Activated CD4-positive, alpha-beta T cell treated with anti-CD3 and anti-CD28 coated beads, Interleukin-2, amount 10 ng/mL, durations not matched to agents 7 days and 5 days (primary cell): ENCODE results near the gene RANBP1. TPM values are rescaled to one million over a fixed set of nuclear protein-coding genes. Genes with fewer than 3 reads are reported as not detected.
A peak's percentile ranks its signal among the peaks of the same experiment; 100 is the strongest.

Source experiments
- CTCF ChIA-PET: fragments of 350-600 bp; sonication (Branson Sonifier 250); formaldehyde crosslinking; loops from one replicate; lab custom pipeline; 2021; ENCODE audit warnings: antibody characterized with exemption; lab: Charles Lee
- POLR2A ChIA-PET: fragments of 350-600 bp; sonication (Branson Sonifier 250); formaldehyde crosslinking; loops from one replicate; lab custom pipeline; 2021; ENCODE audit warnings: antibody characterized with exemption; lab: Charles Lee
- DNase-seq: peaks from one replicate; pipeline ENCODE4 v3.0.0-alpha.2; 2020
- H3K27ac Mint-ChIP-seq: one replicate; pipeline ENCODE4 v1.8.0; 2021; ENCODE audit warnings: mild to moderate bottlenecking, moderate library complexity, mixed read lengths
- H3K27me3 Mint-ChIP-seq: one replicate; pipeline ENCODE4 v1.8.0; 2021; ENCODE audit warnings: mixed read lengths
- H3K36me3 Mint-ChIP-seq: one replicate; pipeline ENCODE4 v1.8.0; 2021; ENCODE audit warnings: low read depth, mixed read lengths
- H3K4me1 Mint-ChIP-seq: one replicate; pipeline ENCODE4 v1.8.0; 2021; ENCODE audit warnings: mixed read lengths
- H3K4me3 Mint-ChIP-seq: one replicate; pipeline ENCODE4 v1.8.0; 2021; ENCODE audit warnings: mild to moderate bottlenecking, moderate library complexity, mixed read lengths
- H3K9me3 Mint-ChIP-seq: one replicate; pipeline ENCODE4 v1.8.0; 2021; ENCODE audit warnings: mixed read lengths
- total RNA-seq, 2 experiments: library from RNA; stranded (reverse); gene quantifications; one replicate each; pipeline ENCODE4 v1.2.3, GENCODE V29; 2021

The RANBP1 gene
- total RNA-seq, 2 experiments from 2014 or later, result 229 to 234 TPM

GRCh38 chr22:20106205-20106848 lies 9.6 kb upstream of the RANBP1 start:
- CTCF ChIA-PET, result interaction anchor here (0.8 to 1.4 kb wide), 2 partner anchors 12 to 28 kb away, joined by 3 read pairs; no protein-coding TSS in a partner anchor
- Mint-ChIP-seq H3K9me3 (no peaks in the 10 kb centered on the region), H3K27me3 (no peaks in the 10 kb centered on the region), H3K36me3 (peaks cover 21% of the 10 kb centered on the region), H3K4me3 (no peak overlapping the region), H3K4me1 (peaks cover 18% of the 10 kb centered on the region), H3K27ac (no peak overlapping the region)
- POLR2A ChIA-PET, result no interaction called here
- DNase-seq, result no peak

GRCh38 chr22:20106849-20107237 lies 9.1 kb upstream of the RANBP1 start:
- H3K4me1 Mint-ChIP-seq, result peaks cover 19% of the 10 kb centered on the region
- H3K27me3 Mint-ChIP-seq, result no peaks in the 10 kb centered on the region
- H3K9me3 Mint-ChIP-seq, result no peaks in the 10 kb centered on the region
- H3K36me3 Mint-ChIP-seq, result peaks cover 20% of the 10 kb centered on the region
- CTCF ChIA-PET, result interaction anchor here (0.8 to 1.4 kb wide), 2 partner anchors 13 to 29 kb away, joined by 3 read pairs; no protein-coding TSS in a partner anchor
- no peak for DNase-seq
- H3K4me3 Mint-ChIP-seq, result no peak overlapping the region
- POLR2A ChIA-PET, result interaction anchor here (0.5 kb wide), 1 partner anchor 88 kb away, joined by 3 read pairs; no protein-coding TSS in a partner anchor
- no peak overlapping the region for H3K27ac Mint-ChIP-seq

- H3K27me3 Mint-ChIP-seq, result no peaks in the 10 kb centered on the region
- peaks cover 17% of the 10 kb centered on the region for H3K4me1 Mint-ChIP-seq
- DNase-seq, result no peak
- no peaks in the 10 kb centered on the region for H3K9me3 Mint-ChIP-seq
- CTCF ChIA-PET, result interaction anchor here (1.4 kb wide), 1 partner anchor 14 kb away, joined by 3 read pairs; no protein-coding TSS in a partner anchor
- POLR2A ChIA-PET, result interaction anchor here (0.5 kb wide), 1 partner anchor 88 kb away, joined by 3 read pairs; no protein-coding TSS in a partner anchor
- H3K36me3 Mint-ChIP-seq, result peaks cover 20% of the 10 kb centered on the region
- no peak overlapping the region for H3K4me3 Mint-ChIP-seq
- no peak overlapping the region for H3K27ac Mint-ChIP-seq
These were observed 8.4 kb upstream of the RANBP1 start for GRCh38 chr22:20107471-20107901.

GRCh38 chr22:20107951-20108756 lies 7.8 kb upstream of the RANBP1 start:
- POLR2A ChIA-PET, result no interaction called here
- Mint-ChIP-seq H3K27me3 (no peaks in the 10 kb centered on the region), H3K27ac (peak overlapping the region; percentile 64), H3K9me3 (no peaks in the 10 kb centered on the region), H3K36me3 (peaks cover 20% of the 10 kb centered on the region), H3K4me3 (no peak overlapping the region), H3K4me1 (peaks cover 16% of the 10 kb centered on the region)
- DNase-seq, result no peak
- CTCF ChIA-PET, result interaction anchor here (0.6 to 1.4 kb wide), 3 partner anchors 9 to 22 kb away, joined by 3 read pairs; partner anchors contain the start of gene TRMT2A

- H3K27me3 Mint-ChIP-seq, result no peaks in the 10 kb centered on the region
- no peak overlapping the region for H3K4me3 Mint-ChIP-seq
- H3K4me1 Mint-ChIP-seq, result peaks cover 14% of the 10 kb centered on the region
- no peak for DNase-seq
- CTCF ChIA-PET, result interaction anchor here (0.6 to 1.2 kb wide), 2 partner anchors 9 to 22 kb away, joined by 3 read pairs; partner anchors contain the start of gene TRMT2A
- peak overlapping the region; percentile 64 for H3K27ac Mint-ChIP-seq
- no peaks in the 10 kb centered on the region for H3K9me3 Mint-ChIP-seq
- POLR2A ChIA-PET, result no interaction called here
- H3K36me3 Mint-ChIP-seq, result peaks cover 16% of the 10 kb centered on the region
These were observed 7.1 kb upstream of the RANBP1 start for GRCh38 chr22:20108757-20109230.

- Mint-ChIP-seq H3K27me3 (no peaks in the 10 kb centered on the region), H3K36me3 (peaks cover 23% of the 10 kb centered on the region), H3K4me3 (no peak overlapping the region), H3K9me3 (no peaks in the 10 kb centered on the region), H3K4me1 (peaks cover 19% of the 10 kb centered on the region), H3K27ac (peak overlapping the region; percentile 42)
- ChIA-PET CTCF (interaction anchor here (0.9 to 1.4 kb wide), 3 partner anchors 8 to 140 kb away, joined by 3 to 6 read pairs (median 3); partner anchors contain the start of gene TRMT2A), POLR2A (no interaction called here)
- no peak for DNase-seq
These were observed 6.2 kb upstream of the RANBP1 start for GRCh38 chr22:20109411-20110358.

GRCh38 chr22:20110359-20110985 lies 5.4 kb upstream of the RANBP1 start:
- ChIA-PET POLR2A (no interaction called here), CTCF (interaction anchor here (0.8 to 1.4 kb wide), 4 partner anchors 24 to 140 kb away, joined by 3 to 6 read pairs (median 3); no protein-coding TSS in a partner anchor)
- peaks cover 27% of the 10 kb centered on the region for H3K36me3 Mint-ChIP-seq
- no peaks in the 10 kb centered on the region for H3K9me3 Mint-ChIP-seq
- no peak overlapping the region for H3K4me3 Mint-ChIP-seq
- peaks cover 25% of the 10 kb centered on the region for H3K4me1 Mint-ChIP-seq
- H3K27ac Mint-ChIP-seq, result no peak overlapping the region
- no peaks in the 10 kb centered on the region for H3K27me3 Mint-ChIP-seq
- DNase-seq, result no peak

GRCh38 chr22:20111045-20111688 lies 4.7 kb upstream of the RANBP1 start:
- H3K4me1 Mint-ChIP-seq, result peaks cover 28% of the 10 kb centered on the region
- DNase-seq, result peak; percentile 28
- H3K36me3 Mint-ChIP-seq, result peaks cover 27% of the 10 kb centered on the region
- no peaks in the 10 kb centered on the region for H3K27me3 Mint-ChIP-seq
- H3K27ac Mint-ChIP-seq, result peak overlapping the region; percentile 76
- no peaks in the 10 kb centered on the region for H3K9me3 Mint-ChIP-seq
- POLR2A ChIA-PET, result interaction anchor here (0.7 kb wide), 1 partner anchor 11 kb away, joined by 3 read pairs; no protein-coding TSS in a partner anchor
- CTCF ChIA-PET, result interaction anchor here (0.7 to 1.4 kb wide), 7 partner anchors 9 to 141 kb away, joined by 3 to 6 read pairs (median 3); no protein-coding TSS in a partner anchor
- no peak overlapping the region for H3K4me3 Mint-ChIP-seq

- no peak for DNase-seq
- ChIA-PET CTCF (interaction anchor here (0.7 to 1.7 kb wide), 5 partner anchors 9 to 99 kb away, joined by 3 to 4 read pairs (median 3); no protein-coding TSS in a partner anchor), POLR2A (interaction anchor here (0.7 kb wide), 1 partner anchor 11 kb away, joined by 3 read pairs; no protein-coding TSS in a partner anchor)
- peak overlapping the region; percentile 77 for H3K27ac Mint-ChIP-seq
- H3K9me3 Mint-ChIP-seq, result no peaks in the 10 kb centered on the region
- H3K27me3 Mint-ChIP-seq, result no peaks in the 10 kb centered on the region
- H3K4me1 Mint-ChIP-seq, result peaks cover 29% of the 10 kb centered on the region
- H3K4me3 Mint-ChIP-seq, result no peak overlapping the region
- H3K36me3 Mint-ChIP-seq, result peaks cover 31% of the 10 kb centered on the region
These were observed 3.9 kb upstream of the RANBP1 start for GRCh38 chr22:20111689-20112622.
